22Rv1 (cell line): ENCODE data around the gene ALOX12B.

ENCODE experiments used
- CTCF ChIP-seq: fragments of 450-650 bp; IDR thresholded peaks from 2 replicates; pipeline ENCODE4 v1.5.1; 2017; ENCODE audit warnings: mild to moderate bottlenecking
- ZFX ChIP-seq: fragments of 450-650 bp; IDR thresholded peaks from 2 replicates; pipeline ENCODE4 v1.6.1; 2017; ENCODE audit warnings: antibody characterized with exemption, borderline replicate concordance

GRCh38 chr17:8072729-8073461 is 14.6 kb downstream of the ALOX12B start:
- TF ChIP-seq CTCF (no peak), ZFX (no peak)
